SK-N-MC (cell line): ENCODE data around the gene AHR.

Experiments used
- DNase-seq: peaks from one replicate; pipeline ENCODE4 v3.0.0-alpha.2; 2011; ENCODE audit warnings: low read depth, low spot score
- H3K27ac ChIP-seq: fragments of 200-600 bp; sonication (generic); 2 replicates; pipeline ENCODE4 v1.5.1; 2016; ENCODE audit warnings: mixed run types
- H3K36me3 ChIP-seq: fragments of 200-600 bp; sonication (generic); 2 replicates; pipeline ENCODE4 v1.6.1; 2017; ENCODE audit warnings: antibody characterized with exemption, low read length, mixed read lengths; ENCODE audit not compliant: insufficient read depth
- H3K4me3 ChIP-seq: fragments of 200-600 bp; sonication (generic); 2 replicates; pipeline ENCODE4 v1.5.1; 2016
- H3K9ac ChIP-seq: fragments of 200-600 bp; sonication (generic); 2 replicates; pipeline ENCODE4 v1.8.0; 2017; ENCODE audit warnings: mixed run types, mixed read lengths; ENCODE audit not compliant: insufficient read length
- H3K9me3 ChIP-seq: fragments of 200-600 bp; sonication (generic); 2 replicates; pipeline ENCODE4 v1.6.1; 2017; ENCODE audit warnings: low read depth, mild to moderate bottlenecking, antibody characterized with exemption, low read length, moderate library complexity, mixed read lengths
- EZH2 ChIP-seq: fragments of 200-600 bp; sonication (generic); IDR thresholded peaks from one replicate; pipeline ENCODE4 v1.6.1; 2017; ENCODE audit warnings: antibody characterized with exemption
- FOXP2 ChIP-seq: optimal IDR thresholded peaks from 2 replicates; pipeline ENCODE3; 2011; ENCODE audit warnings: mild to moderate bottlenecking, moderate library complexity; ENCODE audit not compliant: insufficient read depth; ENCODE audit errors: extremely low read length, control extremely low read depth
- POLR2AphosphoS5 ChIP-seq: IDR thresholded peaks from 2 replicates; pipeline ENCODE4 v1.6.1; 2012; ENCODE audit warnings: mild to moderate bottlenecking, low read depth, low read length, borderline replicate concordance

The AHR gene

DNA sequence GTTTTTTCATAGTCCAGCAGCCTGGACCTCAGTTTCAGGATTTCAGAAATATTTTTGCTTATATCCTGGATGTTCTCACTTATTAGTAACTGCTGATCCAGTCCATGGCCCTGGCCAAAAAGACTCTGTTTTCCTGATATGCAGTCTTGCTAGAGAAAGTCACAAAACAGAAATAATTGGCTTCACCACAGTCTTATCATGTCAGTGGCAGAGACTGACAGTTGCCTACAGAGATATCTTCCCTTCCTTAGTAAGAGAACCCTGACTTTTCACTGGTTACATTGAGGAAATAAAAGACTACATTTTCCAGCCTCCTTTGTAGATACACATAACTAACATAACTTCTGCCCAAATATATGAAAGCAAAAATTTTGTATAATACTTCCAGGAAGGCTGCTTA is 56.6 kb downstream of the AHR start:
- no peak overlapping the region for H3K4me3 ChIP-seq
- TF ChIP-seq POLR2AphosphoS5 (no peak), FOXP2 (no peak), EZH2 (no peak)
- no peak overlapping the region for H3K27ac ChIP-seq
- H3K9me3 ChIP-seq: no peaks in the 10 kb centered on the region
- no peak overlapping the region for H3K9ac ChIP-seq
- no peak for DNase-seq
- H3K36me3 ChIP-seq: no peaks in the 10 kb centered on the region

DNA sequence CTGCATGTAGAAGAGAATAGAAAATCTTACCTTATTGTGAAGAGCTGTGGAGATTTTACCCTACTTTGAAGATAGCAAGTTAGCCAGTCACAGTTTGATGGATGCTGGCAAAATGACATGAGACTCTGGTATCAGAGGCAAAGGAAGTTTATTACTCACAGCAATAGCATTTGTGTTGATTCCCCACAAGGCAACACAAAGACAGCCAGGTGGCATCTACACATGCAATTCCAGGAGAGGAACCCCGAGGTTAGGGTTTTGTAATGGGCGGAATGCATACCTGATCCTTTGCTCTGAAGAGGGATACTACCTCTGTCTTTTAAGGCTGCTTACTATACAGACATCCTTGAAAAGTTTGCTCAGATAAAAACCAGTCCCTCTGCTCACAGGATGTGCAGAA is 59.5 kb downstream of the AHR start:
- Histone ChIP-seq H3K9ac (no peak overlapping the region), H3K9me3 (no peaks in the 10 kb centered on the region), H3K36me3 (no peaks in the 10 kb centered on the region), H3K4me3 (no peak overlapping the region), H3K27ac (no peak overlapping the region)
- TF ChIP-seq POLR2AphosphoS5: no peak
- TF ChIP-seq FOXP2: no peak
- no peak for TF ChIP-seq EZH2
- DNase-seq: no peak

DNA sequence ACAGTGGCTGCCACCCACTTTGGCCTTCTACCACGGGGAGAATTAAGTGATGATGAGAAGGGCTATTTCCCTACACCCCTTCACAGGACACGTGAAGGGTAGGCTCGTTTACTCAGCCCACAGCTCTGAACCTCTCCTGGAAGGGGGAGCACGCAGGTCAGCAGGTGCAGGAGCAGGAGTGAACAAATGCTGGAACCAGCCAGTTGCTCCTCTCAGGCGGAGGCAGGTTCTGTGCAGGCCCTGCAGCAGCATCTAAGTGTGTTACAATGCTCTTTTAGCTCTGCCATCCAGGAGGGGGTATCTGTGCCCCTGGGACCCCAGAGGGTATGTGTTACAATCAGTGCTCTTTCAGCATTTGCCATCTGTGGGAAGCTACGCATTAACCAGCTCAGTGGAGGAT is 61.2 kb downstream of the AHR start:
- H3K27ac ChIP-seq: no peak overlapping the region

DNA sequence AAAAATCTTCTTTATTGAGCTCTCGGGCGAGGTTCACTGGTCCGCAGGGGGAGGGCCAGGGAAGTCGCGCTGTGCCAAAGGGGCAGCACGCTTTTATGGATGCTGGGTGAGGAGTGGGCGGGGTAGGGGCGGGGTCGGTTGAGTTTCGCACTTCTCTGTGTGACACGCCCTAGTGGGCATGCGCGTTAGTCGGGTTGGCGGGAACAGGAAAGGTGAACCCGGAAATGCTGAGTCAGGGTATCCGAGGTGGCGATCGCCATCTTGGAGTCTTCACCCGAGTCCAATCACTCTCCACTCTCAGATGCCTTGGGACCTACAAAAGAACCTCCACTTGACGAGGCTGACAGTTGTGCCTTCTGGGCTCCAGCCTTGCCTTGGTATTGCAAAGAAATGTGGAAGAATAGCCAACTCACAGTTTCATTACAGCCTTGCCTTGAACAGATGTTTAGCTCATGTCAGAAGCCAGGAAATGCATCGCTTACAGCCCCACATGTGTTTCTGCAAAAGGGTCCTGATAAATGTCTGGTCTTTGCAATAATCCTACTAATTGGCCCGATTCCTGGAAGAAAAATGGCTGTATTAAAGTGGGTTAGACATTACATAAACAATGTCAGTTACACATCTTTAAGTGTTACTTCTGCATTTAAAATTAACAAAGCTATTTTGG is 64.1 kb downstream of the AHR start:
- no peaks in the 10 kb centered on the region for H3K36me3 ChIP-seq
- no peak overlapping the region for H3K4me3 ChIP-seq
- no peak for DNase-seq
- no peak overlapping the region for H3K9ac ChIP-seq
- TF ChIP-seq EZH2 (no peak), POLR2AphosphoS5 (no peak), FOXP2 (no peak)
- H3K27ac ChIP-seq: no peak overlapping the region
- no peaks in the 10 kb centered on the region; the same call in 1 of the 2 replicates for H3K9me3 ChIP-seq

More for the DNA sequence above, 61.2 kb downstream of the AHR start:
- DNase-seq: no peak
- Histone ChIP-seq H3K9ac (no peak overlapping the region), H3K9me3 (no peaks in the 10 kb centered on the region; the same call in 1 of the 2 replicates), H3K4me3 (no peak overlapping the region), H3K36me3 (no peaks in the 10 kb centered on the region)
- no peak for TF ChIP-seq FOXP2
- TF ChIP-seq POLR2AphosphoS5: no peak
- no peak for TF ChIP-seq EZH2

DNA sequence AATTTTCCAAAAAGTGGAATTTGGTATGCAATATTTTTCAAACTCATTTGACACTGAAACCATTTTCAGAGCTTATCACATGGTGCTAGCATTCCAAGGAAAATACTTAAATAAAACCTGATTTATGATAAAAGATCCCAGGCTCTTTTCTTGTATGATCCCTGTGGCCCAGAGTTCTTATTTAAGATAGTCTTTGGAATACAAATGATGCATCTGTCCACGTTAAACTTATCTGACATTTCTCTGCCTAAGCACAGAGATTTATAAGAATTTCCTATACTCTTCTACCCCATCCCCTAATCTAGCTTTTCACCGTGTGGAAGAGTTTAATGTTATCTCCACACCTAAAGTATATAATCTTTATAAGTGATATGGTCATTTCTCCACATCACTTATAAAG is 66.2 kb downstream of the AHR start:
- Histone ChIP-seq H3K9ac (no peak overlapping the region), H3K27ac (no peak overlapping the region), H3K36me3 (no peaks in the 10 kb centered on the region), H3K4me3 (no peak overlapping the region), H3K9me3 (no peaks in the 10 kb centered on the region; the same call in 1 of the 2 replicates)
- TF ChIP-seq POLR2AphosphoS5 (no peak), EZH2 (no peak), FOXP2 (no peak)
- DNase-seq: no peak

DNA sequence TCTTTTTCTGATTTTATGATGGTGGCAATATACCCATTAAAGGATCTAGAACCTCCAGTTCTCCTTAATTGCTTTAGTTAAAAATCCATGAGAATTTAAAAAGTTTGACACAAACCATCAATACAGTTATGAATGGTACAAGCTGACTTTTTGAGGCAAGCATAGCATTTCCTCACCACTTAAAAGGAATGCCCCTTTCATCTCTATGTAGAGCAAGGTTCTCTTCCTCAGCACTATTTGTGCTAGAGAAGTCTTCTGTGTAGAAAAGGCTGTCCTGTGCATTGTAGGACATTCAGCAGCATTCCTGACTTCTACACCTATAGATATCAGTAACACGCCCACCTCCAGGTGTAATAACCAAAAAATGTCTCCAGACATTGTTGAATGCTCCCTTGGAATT is 67.3 kb downstream of the AHR start:
- Histone ChIP-seq H3K9me3 (no peaks in the 10 kb centered on the region; the same call in 1 of the 2 replicates), H3K4me3 (no peak overlapping the region), H3K36me3 (no peaks in the 10 kb centered on the region), H3K9ac (no peak overlapping the region), H3K27ac (no peak overlapping the region)
- TF ChIP-seq EZH2 (no peak), POLR2AphosphoS5 (no peak), FOXP2 (no peak)
- no peak for DNase-seq

DNA sequence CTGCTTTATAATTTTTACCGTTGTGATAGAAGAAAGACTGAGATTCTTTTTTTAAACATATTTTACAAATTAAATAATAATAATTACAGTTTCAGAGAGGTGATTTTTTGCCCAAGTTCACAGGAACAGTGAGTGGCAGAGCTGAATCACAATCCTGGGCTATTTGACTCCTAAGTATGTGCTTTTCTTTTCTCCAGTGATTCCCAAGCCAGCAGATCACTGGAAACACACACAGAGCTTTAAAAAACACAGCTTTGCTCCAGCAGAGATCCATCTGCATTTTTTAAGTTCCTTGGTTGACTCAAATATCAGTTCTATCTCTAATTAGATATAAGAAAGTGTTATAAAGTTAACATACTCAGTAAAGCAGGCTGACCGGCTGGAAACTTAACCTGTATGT is 69.0 kb downstream of the AHR start:
- DNase-seq: no peak
- Histone ChIP-seq H3K27ac (no peak overlapping the region), H3K9ac (no peak overlapping the region), H3K4me3 (no peak overlapping the region), H3K9me3 (no peaks in the 10 kb centered on the region; the same call in 1 of the 2 replicates), H3K36me3 (no peaks in the 10 kb centered on the region)
- TF ChIP-seq EZH2 (no peak), POLR2AphosphoS5 (no peak), FOXP2 (no peak)

DNA sequence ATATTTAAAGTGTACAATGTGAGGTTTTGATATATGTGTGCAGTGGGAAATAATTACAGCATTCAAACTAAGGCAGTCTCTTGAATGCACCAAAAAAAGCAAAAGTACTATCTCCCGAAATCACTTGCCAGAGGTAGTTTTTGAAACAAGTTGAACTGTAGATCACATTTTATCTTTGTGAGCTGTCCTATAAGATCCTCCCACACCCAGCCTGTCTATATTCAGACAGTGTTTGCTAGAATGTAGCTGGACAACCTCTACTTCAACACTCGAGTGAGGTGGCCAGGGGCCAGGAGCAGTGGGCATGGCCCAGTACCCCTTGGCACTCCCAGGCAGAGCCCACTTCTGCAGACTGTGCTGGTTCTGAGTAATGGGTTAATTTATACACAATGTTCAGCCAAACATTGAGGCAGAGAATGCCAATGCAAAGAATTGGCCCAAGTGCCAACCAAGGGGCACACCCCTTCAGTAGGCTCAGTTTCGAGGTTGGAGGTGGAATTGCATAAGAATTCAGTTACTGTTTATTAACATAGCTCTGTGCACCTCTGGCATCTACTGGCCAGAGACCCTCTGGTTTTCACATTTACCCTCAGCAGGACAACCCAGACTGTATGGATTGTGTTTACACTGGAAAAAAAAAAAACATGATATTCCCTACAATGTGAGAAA is 70.5 kb downstream of the AHR start:
- Histone ChIP-seq H3K9ac (no peak overlapping the region), H3K36me3 (no peaks in the 10 kb centered on the region), H3K4me3 (no peak overlapping the region), H3K9me3 (no peaks in the 10 kb centered on the region), H3K27ac (no peak overlapping the region)
- TF ChIP-seq EZH2: no peak
- no peak for TF ChIP-seq FOXP2
- TF ChIP-seq POLR2AphosphoS5: no peak
- DNase-seq: no peak
